KG1 (cell line): ENCODE results near the gene ARID2.

Source experiments
- DNase-seq: peaks from one replicate; lab custom pipeline; 2025; lab: John Stamatoyannopoulos, UW

Gene ARID2

GRCh38 chr12:45725631-45726602 is 3.6 kb upstream of the ARID2 start:
- DNase-seq, result peak; percentile 54

- no peak for DNase-seq
Measured at GRCh38 chr12:45726603-45727300, 2.8 kb upstream of the ARID2 start.

GRCh38 chr12:45727301-45727979 is 2.1 kb upstream of the ARID2 start:
- DNase-seq, result peak; percentile 99

- peak; percentile 72 for DNase-seq
Measured at GRCh38 chr12:45727980-45728629, 1.4 kb upstream of the ARID2 start.

GRCh38 chr12:45728630-45729232 is 775 bp upstream of the ARID2 start:
- DNase-seq, result peak; percentile 89

DNA sequence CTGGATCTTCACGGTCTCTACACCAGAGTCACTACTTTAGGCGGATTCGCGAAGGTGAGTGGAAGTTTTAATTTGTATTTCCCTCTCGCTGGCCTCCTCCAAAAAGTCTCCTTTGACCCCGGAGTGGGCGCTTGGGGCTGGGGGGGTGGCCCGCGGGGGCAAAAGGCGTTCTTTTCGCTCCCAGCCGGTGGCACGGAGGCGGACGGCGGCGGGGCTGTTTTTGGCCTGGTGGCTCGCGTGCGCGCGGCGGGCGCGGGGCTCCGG is 510 bp downstream of the ARID2 start:
- DNase-seq, result no peak

DNA sequence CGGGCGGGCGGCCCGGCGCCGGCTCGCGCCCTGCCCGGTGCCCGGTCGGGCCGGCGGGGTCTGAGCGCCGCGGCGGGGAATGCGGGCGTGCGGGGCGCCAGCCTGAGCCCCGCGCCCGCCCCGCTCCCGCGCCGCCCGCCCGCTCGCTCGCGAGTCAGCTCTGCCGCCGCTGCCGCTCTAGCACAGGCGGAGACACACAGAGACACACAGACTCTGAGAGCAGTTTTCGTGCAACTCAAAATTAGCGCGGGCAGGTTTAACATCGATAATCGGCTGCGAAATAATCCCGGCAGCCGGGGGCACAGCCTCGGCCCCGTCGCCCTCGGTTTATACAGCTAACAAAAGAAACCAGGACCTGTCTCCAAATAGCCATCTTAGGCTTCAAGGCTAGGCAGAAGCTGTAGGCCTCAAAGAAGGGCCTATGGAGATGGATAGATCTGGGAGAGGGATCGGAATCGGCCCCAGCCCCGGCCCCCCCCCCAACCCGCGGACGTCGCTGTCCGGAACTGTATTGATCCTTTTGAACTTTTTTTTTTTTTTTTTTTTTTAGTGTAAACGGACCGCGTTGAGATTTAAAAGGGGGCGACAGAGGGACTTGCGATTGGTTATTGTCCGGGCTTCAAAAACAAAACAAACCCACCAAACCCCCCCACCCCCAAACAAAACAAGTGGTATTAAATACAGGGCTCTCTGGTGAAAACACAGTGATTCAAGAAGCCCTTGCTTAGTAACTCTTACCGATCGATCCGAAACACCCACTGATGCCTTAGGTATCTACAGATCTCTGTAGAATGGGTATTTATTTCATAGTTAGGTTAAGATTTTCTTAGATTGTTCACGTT is 1.1 kb downstream of the ARID2 start:
- peak; percentile 56 for DNase-seq

- no peak for DNase-seq
Measured at GRCh38 chr12:45731190-45731775, 1.8 kb downstream of the ARID2 start.

GRCh38 chr12:45732250-45732649 is 2.7 kb downstream of the ARID2 start:
- no peak for DNase-seq

GRCh38 chr12:45732936-45733335 is 3.4 kb downstream of the ARID2 start:
- DNase-seq, result no peak

- DNase-seq, result no peak
Measured at GRCh38 chr12:45737638-45738037, 8.1 kb downstream of the ARID2 start.

GRCh38 chr12:45742590-45742989 is 13.1 kb downstream of the ARID2 start:
- DNase-seq, result no peak

- DNase-seq, result no peak
Measured at GRCh38 chr12:45743247-45743646, 13.7 kb downstream of the ARID2 start.

- no peak for DNase-seq
Measured at GRCh38 chr12:45745861-45746277, 16.4 kb downstream of the ARID2 start.

GRCh38 chr12:45756666-45757065 is 27.2 kb downstream of the ARID2 start:
- DNase-seq, result no peak

DNA sequence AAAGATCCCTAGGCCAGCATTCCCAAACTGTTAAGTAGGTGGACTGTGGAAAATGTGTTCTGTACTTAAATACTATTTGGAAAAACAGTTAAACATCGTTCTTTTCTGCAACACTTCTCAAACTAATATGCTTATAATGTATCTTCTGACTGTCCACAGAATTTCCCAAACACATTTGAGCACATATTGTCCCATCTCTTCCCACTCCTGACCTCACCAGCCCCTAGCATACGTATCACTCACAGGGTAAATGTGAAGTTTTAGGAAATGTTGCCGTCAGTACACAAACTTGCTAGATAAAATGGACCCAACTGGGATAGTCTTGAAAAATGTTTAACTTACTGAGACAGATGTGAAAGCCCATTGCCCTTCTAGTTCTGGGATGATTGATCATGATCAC is 27.7 kb downstream of the ARID2 start:
- DNase-seq, result no peak

- no peak for DNase-seq
Measured at GRCh38 chr12:45760333-45760732, 30.8 kb downstream of the ARID2 start.

DNA sequence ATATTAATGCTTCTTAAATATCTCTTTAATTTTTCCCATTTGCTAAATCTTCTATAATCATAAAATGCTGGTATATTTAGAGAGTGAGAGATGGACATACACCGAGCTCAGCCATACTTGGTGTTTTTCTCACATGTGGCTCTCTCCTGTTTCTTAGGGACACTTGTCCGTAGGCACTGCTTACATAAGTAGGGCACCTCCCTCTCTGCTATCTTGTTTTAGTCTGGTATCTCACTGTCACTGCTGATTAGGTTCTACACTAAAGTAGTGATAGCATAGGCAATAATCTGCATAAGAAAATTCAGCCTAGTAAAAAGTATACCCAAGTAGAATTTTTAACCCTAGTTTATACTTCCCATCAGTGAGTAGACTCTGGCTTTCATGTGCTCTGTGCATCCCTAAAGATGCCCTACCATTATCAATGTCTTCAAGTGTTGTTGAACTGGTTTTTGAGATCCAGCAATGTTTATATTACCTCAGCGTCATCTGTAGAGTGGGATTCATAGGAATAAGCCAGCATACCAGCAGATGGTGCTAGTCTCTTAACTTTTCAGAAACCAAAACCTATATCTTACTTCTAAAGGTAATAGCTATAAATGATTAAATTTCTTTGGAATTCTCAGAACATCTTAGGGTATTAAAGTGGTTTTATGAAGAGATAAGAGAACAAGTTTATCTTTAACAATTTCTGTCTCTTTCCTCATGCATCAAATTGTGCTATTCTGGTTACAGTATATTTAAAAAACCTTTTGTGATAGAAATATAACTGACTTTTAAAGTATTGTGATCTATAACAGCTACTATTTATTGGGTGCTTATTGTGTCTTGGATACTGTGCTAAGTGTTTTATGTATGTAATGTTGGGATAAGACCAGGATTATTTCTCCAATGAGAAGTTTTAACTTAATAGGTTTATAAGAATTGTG is 32.9 kb downstream of the ARID2 start:
- no peak for DNase-seq

DNA sequence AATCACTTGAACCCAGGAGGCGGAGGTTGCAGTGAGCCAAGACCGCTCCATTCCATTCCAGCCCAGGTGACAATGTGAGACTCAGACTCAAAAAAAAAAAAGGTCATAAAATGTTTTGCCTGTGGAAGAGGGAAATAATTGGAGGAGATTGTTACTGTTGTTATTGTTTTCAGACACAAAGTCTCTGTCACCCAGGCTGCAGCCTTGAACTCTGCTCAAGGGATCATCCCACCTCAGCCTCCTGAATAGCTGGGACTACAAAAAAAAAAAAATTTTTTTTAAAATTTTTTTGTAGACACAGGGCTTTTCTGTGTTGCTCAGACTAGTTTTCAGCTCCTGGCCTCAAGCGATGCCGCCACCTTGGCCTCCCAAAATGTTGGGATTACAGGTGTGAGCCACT is 33.9 kb downstream of the ARID2 start:
- no peak for DNase-seq
